GM18951 (cell line): ENCODE data around the gene SH3BP4.

Experiments
- POLR2A ChIP-seq: IDR thresholded peaks from 4 replicates; pipeline ENCODE4 v1.6.1; 2011; ENCODE audit warnings: mild to moderate bottlenecking; ENCODE audit not compliant: insufficient read length, insufficient read depth; ENCODE audit errors: extremely low read depth
- in situ Hi-C: fragments of 300-500 bp; cut with MboI; formaldehyde crosslinking; loops from one replicate; pipeline ENCODE4 v1.12.0; 2022; ENCODE audit warnings: low sequenced_read_pairs, mixed read lengths, inconsistent platforms; ENCODE audit not compliant: unreplicated experiment

SH3BP4 gene

DNA sequence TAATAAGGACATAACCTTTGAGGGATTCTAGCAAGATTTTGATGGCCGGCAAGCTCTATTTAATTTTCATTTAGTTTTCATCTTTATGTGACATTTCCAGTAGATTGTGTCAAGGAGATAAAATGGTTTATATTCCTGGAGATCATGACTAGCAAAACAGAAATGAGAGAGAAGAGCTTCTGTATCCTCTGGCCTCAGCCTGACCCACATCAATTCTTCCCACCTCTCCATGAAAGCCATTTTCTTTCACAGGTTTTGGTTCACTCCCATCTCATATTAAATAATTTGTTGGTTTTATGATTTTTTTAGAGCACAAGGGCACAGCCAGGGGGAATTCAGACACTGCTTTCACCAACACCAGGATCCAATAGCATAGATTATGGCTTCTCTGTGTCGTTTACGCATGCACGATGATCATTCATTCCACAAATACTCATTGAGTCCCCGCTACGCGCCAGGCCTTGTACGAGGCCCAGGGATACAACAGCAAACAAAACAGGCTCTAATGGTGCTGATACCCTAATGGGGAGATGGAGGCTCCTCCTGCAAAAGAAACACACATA is 85.9 kb downstream of the SH3BP4 start:
- TF ChIP-seq POLR2A, result no peak
- in situ Hi-C loops, result no loop called here

GRCh38 chr2:235041221-235041917 is 89.6 kb downstream of the SH3BP4 start:
- in situ Hi-C loops, result no loop called here
- TF ChIP-seq POLR2A, result no peak

GRCh38 chr2:235041918-235042575 is 90.2 kb downstream of the SH3BP4 start:
- in situ Hi-C loops, result no loop called here
- no peak for TF ChIP-seq POLR2A

- in situ Hi-C loops, result no loop called here
- TF ChIP-seq POLR2A, result no peak
Observed at GRCh38 chr2:235042576-235043515, 91.0 kb downstream of the SH3BP4 start.

GRCh38 chr2:235043762-235044500 is 92.1 kb downstream of the SH3BP4 start:
- no peak for TF ChIP-seq POLR2A
- in situ Hi-C loops, result no loop called here

DNA sequence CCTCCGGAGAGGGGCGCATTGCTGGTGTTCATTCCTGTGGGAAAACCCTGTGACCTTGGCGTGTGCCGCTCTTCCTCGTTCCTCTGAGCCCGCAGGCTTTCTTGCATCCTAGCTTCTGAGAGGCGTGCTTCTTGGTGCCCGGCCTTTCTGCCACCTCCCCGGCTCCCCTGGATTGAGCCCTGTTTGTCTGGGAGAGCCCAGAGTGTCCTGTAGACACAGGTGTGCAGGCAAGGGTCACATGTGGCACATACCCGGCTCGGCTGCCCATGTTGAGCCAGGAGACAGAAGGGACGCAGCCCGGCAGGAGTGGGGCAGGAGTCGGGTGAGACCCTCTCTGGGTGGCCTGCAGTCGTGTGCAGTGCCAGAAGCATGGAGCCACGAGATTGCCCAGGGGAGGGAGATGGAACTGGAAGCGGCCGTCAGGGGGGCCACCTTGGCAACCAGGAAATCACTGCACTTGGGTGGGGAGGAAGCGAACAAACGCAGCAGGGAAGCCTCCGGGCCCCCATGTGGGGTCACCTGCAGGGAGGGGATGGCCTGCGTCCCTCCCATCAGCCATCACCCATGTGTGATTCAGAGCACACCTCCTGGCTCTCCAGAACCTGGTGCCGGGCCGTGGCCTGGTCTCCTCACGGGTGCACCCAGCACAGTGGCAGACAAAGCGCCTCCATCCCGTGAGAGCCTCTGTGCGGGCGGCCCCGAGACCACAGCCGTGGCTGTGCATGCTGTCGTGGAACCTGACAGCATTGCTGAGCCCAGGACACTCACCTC is 92.9 kb downstream of the SH3BP4 start:
- in situ Hi-C loops, result no loop called here
- TF ChIP-seq POLR2A, result no peak

DNA sequence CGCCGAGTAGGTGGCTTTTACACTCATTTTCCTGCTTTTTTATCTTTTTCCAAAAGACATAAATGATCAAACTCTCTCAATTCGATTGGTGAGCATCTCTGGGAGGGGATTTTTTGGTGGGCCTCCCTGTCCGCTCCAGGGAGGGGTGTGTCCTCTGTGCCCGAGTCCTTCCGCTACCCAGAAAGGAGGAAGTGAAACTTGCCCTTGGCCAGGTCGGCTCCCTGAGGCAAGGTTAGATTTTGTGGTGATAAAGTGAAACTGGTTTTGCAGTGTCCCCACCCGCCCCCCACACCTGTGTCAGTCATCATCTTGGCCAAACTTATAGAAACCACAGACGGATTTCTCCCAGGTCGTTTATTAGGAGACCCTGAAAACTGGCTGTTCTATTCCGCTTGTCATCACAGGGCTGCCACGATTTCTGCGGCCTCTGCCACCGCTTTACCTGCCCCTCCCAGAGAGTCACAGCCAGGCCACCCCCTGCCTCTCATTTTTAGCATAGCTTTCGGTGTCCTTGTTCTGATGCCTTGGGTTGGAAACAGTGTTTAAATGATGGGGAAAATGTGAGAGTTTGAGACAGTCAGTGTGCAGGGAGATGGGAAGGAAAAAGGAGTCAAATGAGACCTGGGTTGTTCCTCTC is 93.6 kb downstream of the SH3BP4 start:
- in situ Hi-C loops, result no loop called here
- no peak for TF ChIP-seq POLR2A

DNA sequence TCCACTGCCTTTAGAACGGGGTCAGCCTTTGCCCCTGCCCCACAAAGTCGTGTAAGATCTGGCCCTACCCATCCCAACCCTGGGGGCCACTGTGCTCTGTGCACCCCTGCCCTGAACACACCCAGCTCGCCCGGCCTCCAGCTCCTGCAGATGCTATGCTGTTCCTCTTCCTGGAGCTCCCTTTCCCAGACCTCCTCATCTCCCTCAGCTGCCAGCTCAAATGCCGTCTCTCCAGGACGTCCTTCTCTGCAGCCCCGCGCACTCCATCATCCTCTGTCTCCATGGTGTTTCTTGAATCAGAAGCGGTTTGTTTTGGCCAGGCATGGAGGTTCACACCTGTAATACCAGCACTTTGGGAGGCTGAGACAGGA is 94.1 kb downstream of the SH3BP4 start:
- no peak for TF ChIP-seq POLR2A
- in situ Hi-C loops, result no loop called here

- in situ Hi-C loops, result no loop called here
- no peak for TF ChIP-seq POLR2A
Observed at GRCh38 chr2:235046589-235046988, 94.8 kb downstream of the SH3BP4 start.

GRCh38 chr2:235047171-235048160 is 95.6 kb downstream of the SH3BP4 start:
- TF ChIP-seq POLR2A, result no peak
- in situ Hi-C loops, result no loop called here
